GM20000 (cell line): ENCODE data around the gene NUP153.

ENCODE experiments used
- DNase-seq: peaks from one replicate; pipeline ENCODE4 v3.0.0; 2012; ENCODE audit warnings: low spot score
- CTCF ChIP-seq: IDR thresholded peaks from 2 replicates; pipeline ENCODE4 v1.5.1; 2012; ENCODE audit warnings: mild to moderate bottlenecking, control low read depth; ENCODE audit errors: extremely low read depth, missing control alignments

The NUP153 gene

GRCh38 chr6:17630511-17631073 is 76.1 kb downstream of the NUP153 start:
- no peak for TF ChIP-seq CTCF
- no peak for DNase-seq

- no peak for TF ChIP-seq CTCF
- no peak for DNase-seq
These were observed 76.8 kb downstream of the NUP153 start for GRCh38 chr6:17629824-17630510.

DNA sequence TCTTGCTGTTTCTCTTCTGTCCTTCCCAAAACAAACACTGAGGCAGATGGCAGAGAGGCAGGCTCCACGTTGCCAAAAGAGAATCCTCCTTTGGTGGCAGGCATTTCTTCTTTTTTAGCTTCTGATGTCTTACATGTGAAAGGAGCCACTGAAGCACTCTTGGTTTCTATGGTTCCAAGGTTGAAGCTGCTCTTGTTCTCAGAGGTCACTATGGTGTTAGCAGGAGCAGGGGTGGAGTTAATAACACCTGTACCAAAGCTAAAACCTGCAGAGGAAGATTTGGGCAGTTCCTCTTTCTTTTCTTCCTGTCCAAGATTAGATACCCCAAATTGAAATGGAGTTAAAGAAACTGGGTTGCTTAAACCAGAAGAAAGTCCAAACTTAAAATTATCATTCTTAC is 77.9 kb downstream of the NUP153 start:
- TF ChIP-seq CTCF: no peak
- no peak for DNase-seq

DNA sequence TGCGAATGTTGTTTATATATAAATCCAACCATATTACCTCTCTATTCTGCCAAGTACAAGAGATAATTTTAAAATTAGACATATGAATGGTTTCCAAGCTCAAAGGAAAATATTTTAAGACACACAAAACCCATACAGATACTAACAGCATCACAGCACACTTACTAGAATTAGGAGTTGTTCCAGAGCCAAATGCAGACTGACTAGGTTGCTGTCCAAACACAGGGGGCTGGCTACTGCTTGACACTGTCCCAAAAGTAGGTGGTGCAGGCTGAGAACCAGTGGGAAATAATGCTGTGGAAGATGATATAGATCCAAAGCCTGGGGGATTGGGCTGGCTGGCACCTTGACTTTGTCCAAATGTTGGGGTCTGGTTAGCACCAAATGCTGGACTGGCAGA is 82.3 kb downstream of the NUP153 start:
- no peak for TF ChIP-seq CTCF
- no peak for DNase-seq

- DNase-seq: no peak
- TF ChIP-seq CTCF: no peak
These were observed 84.6 kb downstream of the NUP153 start for GRCh38 chr6:17622144-17622543.

DNA sequence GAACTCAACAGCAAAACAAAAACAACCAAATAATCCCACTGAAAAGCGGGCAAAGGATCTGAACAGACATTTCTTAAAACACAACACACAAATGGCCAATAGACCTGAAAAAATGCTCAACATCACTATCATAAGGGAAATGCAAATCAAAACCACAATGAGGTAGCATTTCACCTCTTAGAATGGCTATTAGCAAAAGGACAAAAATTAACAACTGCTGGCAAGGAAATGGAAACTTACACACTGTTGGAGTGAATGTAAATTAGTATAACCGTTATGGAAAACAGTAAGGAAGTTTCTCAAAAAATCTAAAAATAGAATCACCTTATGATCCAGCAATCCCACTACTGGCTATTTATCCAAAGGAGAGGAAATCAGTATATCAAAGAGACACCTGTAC is 85.7 kb downstream of the NUP153 start:
- no peak for TF ChIP-seq CTCF
- DNase-seq: no peak

- no peak for TF ChIP-seq CTCF
- no peak for DNase-seq
These were observed 90.9 kb downstream of the NUP153 start for GRCh38 chr6:17615794-17616193.
